ENCODE data around the gene NEUROD4.

GRCh38 chr12:54997929-54998522 lies 21.7 kb upstream of the NEUROD4 start:
- no peak for TF ChIP-seq CTCF (IDR thresholded peaks at IDR 0.05; ENCODE audit: low read depth, low read length)
- TF ChIP-seq EZH2phosphoT487 (IDR thresholded peaks at IDR 0.05; ENCODE audit: low read depth): no peak
